GM19397 (cell line): ENCODE data around the gene HSPB1.
"Not testable (repeated sequence)": the region's sequence is repeated elsewhere in the genome, so short reads cannot be mapped to it uniquely, and the experiment has no call there.

Source experiments
- ATAC-seq: cut with Tn5 transposase; IDR thresholded peaks from one replicate; pipeline ENCODE4 v1.9.1; 2021; ENCODE audit warnings: mild to moderate bottlenecking, moderate library complexity; ENCODE audit not compliant: unreplicated experiment

The HSPB1 gene

DNA sequence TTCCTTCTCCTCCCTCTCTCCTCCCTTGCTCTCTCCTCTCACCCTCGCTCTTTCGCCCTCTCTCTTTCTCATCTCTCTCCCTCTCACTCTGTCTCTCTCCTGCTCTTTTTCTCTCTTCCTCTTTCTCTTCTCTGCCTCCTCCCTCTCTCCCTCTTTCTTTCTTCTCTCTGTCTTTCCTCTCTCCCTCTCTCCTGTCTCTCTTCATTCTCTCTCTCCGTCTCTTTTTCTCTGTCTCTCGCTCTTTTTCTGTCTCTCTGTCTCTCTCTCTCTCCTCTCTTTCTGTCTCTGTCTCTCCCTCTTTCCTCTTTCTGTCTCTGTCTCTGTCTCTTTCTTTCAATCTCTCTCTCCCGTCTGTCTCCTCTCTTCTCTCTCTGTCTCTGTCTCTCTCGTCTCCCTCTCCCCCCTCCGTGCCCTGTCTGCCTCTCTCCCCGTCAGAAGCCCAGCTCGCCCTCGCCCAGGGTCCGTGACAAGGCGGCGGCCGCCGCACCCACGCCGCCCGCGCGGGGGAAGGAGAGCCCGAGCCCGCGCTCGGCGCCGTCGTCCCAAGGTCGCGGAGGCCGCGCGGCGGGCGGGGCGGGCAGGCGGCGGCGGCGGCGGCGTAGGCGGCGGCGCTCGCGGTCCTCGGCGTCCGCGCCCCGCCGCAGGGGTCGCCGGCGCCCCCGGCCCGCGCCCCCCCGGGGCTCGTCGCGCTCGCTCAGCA, 21.3 kb upstream of the HSPB1 start:
- no peak for ATAC-seq

DNA sequence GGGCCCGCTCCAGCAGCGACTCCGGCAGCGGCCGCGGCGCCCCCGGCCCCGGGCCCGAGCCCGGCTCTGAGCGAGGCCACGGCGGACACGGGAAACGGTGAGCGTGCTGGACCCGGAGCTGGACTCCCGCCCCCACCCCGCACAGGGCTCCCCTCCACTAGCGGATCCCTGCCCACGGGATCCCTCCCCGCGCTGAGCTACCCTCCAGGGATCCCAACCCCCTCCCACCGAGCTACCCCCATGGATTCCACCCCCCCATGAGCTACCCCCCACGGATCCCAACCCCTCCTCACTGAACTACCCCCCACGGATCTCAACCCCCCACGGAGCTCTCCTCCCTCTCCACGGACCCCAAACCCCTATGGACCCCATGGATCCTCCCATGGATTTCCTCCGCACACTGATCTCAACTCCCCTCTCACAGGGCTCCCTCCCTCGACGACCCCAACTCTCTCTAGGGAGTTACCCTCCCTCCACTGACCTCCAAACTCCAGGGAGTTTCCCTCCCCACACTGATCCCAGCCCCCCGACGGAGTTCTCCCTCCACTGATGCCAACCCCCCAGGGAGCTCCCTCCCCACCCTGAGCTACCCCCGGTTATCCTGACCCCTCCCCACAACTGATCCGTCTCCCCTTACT, 20.6 kb upstream of the HSPB1 start:
- ATAC-seq: no peak

DNA sequence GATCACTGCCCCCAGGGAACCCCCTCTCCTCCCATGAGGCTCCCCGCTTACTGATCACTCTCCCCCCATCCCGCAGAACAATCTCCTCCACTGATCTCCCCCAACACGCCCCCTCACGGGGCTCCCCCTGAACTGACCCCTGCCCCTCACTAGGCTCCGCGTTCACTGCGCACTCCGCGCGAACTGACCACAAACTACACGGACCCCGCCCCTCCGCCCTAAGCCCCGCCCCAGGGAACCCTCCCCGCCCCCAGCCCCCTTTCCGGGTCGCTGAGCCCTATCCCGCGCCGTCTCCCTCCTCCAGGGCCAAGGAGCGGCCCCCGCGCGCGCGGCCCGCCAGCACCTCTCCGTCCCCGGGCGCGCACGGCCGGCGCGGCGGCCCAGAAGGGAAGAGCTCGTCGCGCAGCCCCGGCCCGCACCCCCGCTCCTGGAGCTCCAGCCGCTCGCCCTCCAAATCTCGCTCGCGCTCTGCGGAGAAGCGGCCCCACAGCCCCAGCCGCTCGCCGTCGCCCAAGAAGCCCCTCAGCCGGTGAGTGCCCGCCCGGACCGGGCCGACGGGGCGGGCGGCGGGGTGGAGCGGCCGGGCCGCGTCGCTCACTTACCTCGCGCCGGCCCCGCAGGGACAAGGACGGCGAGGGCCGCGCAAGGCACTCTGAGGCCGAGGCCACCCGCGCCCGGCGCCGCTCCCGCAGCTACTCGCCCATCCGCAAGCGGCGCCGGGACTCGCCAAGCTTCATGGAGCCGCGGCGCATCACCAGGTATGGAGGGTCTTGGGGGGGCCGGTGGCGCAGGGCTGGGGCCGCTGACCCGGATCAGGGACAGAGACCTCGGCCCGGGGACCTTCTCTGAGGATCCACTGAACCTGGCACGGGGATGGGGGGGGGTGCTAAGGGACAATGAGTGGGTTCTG, 19.9 kb upstream of the HSPB1 start:
- no peak for ATAC-seq

DNA sequence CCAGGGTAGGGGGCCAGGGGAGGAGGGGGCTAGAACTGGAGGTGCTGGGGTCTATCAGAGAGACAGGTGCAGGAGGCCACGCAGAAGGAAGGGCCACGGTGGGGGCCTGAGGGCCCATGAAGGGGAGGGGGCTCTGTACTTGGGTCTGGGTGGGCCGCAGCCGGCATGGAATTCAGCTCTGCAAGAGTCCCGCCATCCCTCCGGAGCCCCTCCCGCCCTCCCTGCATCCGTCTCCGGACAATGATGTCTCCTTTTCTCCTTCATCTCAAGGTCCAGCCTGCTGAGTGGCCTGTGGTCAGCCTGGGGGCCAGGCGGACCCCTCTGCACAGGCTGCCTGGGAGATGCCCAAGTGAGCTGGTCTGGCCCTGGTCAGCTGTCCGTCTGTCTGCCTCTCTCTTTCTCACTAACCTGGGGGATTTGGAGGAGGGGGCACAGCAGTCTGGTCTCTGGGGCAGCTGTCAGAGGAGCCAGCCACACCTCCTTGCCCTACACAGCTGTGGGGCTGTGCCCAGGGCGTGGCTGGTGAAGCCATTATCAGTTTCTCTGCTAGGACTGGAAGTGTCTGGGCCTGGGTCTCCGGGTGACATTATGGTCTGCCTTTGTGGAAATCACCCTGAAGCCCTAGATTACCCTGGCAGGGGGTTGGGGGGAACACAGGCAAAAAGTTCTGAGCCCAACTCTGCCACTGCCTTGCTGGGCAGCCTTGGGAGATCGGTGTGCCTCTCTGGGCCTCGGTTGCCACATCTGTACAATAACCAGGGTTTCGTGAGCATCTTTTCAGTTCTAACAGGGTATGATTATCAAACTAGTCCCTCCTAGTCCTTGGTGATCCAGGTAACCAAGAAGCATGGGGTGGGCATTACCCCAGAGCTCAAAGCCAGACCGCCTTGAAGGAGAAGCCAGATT, 19.0 kb upstream of the HSPB1 start:
- ATAC-seq: no peak

DNA sequence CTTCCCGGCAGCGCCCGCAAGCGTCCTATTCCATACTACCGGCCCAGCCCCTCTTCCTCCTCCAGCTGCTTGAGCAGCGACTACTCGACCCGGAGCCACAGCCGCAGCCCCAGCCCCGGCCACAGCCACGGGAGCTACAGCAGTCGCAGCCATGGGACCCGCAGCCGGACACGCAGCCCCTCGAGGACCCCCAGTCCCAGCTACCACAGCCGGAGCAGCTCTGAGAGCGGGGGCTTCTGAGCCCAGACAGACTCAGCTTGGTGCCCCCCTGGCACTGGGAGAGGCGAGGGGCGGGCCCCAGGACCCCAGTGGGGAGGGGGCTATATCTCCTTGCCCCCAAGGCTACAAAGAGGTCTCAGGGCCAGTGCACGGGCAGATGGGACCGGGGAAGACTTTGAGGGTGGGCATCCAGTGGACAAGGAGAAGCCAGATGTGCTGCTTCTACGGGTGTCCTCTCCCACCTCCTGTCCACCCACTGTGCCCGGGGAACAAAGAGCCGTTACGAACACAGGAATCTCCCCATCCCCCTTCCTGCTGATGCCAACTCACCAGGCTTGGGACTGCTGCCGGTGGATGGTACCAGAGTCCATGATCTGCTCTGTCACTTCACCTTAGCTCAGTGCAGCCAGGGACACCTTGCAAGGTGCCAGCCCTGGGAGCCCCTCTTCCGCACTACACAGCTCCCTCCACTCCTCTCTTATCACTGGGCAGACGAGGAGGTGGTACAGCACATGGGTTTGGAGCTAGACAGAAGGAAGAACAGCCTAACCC, 16.7 kb upstream of the HSPB1 start:
- no peak for ATAC-seq

DNA sequence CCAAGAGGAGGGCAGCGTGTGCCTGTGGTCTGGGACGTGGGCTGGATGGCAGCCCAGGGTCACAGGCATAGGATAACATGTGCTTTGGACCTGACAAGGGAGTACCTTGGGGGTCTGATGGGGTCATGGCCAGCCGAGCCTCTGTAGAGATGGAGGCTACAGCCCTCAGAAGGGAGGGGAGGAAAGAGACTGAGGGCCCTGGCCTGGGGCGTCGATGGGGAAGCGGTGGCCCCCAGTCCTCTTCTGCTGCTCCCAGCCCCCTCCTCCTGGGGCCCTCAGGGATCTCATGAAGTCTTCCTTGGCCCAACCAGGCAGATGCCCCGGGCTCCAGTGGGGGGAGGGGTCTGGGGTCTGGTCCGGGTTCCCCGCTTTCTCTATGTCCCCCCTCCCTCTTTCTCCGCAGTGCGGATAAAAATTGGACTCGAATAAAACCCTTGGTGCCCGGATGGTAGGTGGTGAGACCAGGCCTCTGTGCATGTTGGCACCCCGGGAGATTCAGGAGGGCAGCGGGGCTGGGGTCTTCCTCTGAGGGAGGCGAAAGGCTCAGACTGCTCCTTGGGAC, 15.6 kb upstream of the HSPB1 start:
- ATAC-seq: no peak

DNA sequence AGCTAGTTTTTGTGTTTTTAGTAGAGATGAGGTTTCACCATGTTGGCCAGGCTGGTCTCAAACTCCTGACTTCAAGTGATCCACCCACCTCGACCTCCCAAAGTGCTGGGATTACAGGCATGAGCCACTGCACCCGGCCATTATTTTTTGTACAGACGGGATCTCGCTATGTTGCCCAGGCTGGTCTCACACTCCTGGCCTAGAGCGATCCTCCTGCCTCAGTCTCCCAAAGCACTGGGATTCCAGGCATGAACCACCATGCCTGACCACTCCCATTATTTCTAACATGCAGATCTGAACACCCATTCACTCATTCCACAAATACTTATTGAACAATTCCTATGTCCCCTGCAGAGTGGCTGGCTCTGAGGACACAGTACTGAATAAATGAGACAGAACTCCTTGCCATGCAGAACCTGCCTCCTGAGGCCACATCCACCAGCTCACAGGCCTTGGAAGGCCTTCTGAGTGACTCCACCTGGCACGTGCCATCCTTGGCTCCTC, 11.6 kb upstream of the HSPB1 start:
- not testable (repeated sequence) for ATAC-seq

DNA sequence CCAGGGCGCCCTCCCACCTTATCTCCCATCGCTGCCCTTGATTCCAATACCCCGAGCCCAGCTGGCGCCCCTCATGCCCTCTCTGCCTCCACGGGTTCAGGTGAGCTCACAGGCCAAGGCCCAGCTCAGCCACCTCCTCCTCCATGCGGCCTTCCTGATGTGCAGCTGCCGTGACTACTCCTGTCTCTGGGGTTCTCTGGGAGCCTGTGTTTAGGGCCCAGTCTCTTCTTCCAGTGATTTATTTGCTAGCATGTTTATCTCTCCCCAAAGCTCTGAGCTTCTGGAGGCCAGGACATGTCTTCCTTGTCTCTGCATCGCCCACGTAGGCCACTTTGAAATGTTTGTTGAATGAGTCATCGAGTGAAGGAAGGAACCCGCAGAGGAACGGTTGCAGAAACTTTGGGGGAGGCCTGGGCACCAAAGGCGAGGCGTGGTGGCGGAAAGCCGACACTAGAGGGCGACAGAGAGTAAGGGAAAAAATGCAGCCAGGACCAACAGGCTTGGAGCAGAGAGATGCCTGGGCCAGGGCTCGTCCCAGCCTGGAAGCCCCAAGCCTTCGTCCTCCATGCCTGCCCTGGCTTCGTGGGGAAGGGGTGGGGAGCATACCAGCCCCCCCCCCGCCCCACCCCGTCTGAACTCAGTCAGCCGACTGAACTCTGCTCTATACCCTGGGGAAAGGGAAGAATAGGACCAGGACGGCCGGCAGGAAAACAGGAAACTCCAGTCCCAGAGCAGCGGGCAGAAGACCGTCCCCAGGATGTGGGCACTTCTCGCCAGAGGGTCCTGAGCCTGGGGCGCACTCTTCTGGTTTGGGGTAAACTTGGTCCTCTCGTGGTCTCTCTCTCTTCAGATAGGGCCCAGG, 10.9 kb upstream of the HSPB1 start:
- ATAC-seq: peak; percentile 75

DNA sequence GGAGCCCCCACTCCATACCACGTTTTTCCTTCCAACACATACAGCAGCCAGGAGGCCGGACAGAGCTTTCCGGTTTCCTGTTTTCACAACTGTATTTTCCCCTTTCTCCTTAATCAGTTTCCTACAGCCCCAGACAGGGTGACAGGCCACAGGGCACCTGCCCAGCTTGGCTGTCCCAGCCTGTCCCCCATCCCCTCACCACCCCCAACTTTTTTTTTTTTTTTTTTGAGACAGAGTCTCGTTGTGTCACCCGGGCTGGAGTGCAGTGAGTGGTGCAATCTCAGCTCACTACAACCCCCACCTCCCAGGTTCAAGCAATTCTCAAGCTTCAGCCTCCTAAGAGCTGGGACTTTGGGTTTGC, 10.3 kb upstream of the HSPB1 start:
- ATAC-seq: no peak

DNA sequence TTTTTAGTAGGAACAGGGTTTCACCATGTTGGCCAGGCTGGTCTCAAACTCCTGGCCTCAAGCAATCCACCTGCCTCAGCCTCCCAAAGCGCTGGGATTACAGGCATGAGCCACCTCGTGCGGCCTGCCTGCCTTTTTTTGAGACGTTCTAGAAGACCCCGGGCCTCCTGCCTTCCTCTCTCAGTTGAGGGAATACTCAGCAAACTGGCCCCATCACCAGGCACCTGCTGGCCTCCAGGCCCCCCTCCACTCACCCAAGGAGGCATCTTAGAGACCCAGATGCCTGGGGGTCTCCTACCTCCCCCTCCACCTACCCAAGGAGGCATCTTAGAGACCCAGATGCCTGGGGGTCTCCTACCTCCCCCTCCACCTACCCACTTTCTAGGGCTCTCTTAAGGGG, 9.6 kb upstream of the HSPB1 start:
- not testable (repeated sequence) for ATAC-seq

DNA sequence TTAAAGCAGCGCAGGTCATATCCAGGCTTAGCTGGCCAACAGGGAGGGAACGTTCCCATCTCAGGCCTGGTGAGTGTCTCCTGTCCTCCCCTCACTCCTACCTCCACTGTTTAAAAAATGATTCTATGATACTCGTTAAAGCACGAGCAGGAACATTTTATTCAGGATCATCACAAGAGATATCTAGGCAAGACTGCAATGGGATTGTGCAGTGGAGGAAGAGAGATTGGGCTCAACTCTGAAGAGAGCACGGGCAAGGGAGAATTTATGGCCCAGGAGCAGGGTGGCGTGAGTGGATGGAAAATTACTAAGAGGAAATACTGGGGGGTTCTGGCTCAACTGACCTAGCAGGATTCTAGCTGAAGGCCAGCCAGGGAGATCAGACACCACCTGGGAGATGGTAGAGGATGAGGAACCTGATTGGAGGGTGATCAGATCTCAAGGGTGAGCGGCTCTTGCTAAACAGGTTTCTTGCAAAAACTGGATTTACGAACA, 9.0 kb upstream of the HSPB1 start:
- no peak for ATAC-seq

DNA sequence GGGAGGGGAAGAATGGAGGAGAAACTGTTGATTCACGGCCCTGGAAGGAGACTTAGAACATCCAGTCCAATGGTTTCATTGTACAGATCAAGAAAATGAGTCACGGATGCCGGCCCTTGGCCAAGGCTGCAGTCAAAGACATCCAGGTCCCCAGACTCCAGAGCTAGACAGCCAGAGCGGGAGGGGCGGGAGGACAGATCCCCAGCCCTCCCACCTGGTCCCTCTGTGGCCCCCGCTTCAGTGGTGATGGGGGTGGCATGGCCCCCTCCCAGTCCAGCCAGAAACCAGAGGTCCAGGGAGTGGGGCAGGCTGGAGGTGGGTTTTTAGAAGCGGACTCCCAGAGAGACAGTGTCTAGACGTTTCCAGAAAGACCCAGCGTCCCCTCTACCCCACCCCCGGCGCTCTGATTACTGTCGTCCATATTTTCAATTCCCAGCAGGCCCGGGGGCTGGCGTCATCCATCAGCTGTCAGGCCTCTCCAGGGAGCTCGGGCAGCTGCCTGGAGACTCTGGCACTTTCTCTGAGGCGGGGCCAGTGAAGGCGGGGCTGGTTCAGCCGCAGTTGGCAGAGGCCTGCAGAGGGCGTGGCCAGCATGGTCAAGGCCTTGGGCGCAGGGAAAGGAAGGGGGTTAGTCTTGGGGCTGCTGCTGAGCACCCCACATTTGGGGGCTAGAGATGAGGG, 8.0 kb upstream of the HSPB1 start:
- no peak for ATAC-seq

DNA sequence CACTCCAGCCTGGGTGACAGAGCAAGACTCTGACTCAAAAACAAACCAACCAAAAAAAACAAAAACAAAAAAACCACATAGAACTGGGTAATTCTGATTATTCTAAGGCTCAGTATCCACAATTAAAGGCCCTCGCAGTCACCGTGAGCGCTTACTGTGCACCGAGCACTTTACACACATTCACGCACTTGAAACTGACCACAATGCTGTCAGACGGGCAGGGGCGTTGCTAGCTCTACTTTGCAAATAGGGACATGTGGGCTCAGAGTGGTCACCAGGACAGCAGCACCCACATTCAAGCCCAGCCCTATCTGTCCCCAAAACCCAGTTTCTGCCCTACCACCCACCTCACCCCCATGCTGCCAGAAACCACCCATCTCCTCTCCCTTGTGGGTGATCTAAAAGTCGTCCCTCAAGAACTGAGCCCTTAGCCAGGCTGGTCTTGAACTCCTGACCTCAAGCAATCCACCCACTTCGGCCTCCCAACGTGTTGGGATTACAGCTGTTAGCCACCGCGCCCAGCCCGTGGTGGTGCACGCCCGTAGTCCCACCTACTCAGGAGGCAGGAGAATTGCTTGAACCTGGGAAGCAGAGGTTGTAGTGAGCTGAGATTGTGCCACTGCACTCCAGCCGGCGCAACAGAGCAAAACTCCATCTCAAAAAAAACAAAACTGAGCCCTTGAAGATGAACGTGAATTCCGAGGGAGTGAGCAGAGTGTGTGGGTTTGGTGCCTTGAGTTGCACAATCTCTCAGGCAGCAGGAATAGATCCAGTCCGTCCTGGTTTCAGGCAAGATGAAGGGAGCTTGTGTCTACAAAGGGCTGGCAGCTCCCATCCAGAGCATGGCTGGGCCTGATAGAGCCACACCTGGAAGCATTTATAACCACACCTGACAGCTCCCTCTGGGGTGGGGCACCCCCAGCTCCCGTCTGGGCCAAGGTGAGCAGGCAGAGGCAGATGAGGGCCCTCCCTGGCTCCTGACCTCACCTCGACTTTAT, 5.4 kb upstream of the HSPB1 start:
- ATAC-seq: no peak

DNA sequence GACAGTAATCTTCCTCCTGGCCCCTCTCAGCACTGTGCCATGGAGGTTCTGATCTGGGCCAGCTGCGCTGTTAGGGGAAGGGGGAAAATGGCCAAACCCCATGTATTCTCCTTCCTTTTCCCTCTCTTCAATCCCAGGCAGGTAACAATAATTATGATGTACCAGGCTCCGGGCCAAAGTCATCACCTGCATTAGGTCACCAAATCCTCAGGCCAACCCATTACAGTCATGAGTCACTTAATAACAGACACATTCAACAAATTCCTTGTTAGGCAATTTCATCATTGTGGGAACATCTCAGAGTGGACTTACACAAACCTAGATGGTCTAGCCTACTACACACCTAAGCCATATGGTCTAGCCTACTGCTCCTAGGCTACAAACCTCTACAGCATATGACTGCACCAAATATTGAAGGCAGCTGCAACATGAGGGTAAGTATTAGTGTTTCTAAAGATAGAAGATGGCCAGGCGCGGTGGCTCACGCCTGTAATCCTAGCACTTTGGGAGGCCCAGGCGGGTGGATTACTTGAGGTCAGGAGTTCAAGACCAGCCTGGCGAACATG, 2.2 kb upstream of the HSPB1 start:
- ATAC-seq: no peak

DNA sequence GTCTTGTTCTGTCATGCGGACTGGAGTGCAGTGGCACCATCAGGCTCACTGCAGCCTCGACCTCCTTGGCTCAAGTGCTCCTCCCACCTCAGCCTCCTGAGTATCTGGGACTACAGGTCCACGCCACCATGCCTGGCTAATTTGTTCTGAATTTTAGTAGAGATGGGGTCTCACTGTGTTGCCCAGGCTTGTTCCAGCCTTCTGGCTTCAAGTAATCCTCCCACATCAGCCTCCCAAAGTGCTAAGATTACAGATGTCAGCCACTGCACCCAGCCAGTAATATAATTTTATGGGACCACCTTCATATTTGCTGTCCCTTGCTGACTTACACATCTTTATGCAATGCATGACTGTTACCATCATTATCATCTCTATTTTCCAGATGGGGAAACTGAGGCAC, 1.5 kb upstream of the HSPB1 start:
- ATAC-seq: no peak
